ENCODE measurements around the gene GRK2. TPM values are rescaled to one million over a fixed set of nuclear protein-coding genes. Genes with fewer than 3 reads are reported as not detected.

Gene GRK2
- total RNA-seq, 1 experiment from 2014 or later = 56.3 TPM

DNA sequence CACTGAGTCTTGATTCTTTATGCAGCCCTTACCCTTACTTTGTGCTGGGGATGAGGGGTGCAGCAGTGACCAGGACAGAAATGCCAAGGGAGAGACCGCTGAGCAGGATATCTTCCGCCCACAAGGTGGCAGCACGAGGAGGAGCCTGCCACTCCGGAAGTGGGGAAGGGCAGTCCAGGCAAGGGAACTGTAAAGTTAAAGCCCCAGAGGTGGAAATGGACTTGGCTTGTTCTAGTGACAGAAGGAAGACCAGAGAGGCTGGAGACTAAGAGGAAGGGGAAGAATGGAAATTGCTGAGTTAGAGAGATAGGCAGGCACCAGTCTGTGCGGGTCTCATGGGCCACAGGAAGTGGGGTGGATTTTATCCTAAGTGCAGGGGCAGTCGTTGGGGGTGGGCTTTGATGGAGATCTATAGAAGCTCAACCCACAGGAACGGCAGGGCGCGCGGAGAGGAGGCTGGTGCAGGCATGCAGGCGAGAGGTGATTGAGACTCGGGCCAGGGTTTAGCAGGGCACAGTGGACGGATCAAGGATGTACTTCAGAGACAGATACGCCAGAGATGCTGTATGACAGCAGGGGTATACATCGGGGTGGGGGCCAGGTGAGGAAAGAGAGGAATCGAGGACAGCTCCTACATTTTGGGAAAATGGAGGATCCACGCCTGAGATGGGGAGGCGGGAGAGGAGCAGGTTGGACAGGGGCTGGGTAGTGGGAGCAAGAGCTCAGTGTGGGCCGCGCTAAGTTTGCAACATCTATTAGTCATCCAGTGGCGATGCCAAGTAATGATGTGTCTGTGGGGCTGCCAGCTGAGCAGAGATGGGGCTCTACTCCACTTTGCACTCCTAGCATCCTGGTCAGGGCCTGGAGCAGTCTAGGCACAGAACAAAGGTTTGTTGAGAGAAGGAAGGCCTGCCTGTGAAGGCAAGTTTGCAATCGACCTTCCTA lies 3.3 kb upstream of the GRK2 start:
- no peak overlapping the region for H2AK5ac ChIP-seq (ENCODE audit: insufficient read length, low read length)
- H4K8ac ChIP-seq (replicated peaks; ENCODE audit: insufficient read length, low read depth, low read length) = no peak overlapping the region
- WGBS (ENCODE audit: extremely low coverage, insufficient read length, low lambda C conversion rate) = no CpG with 5 or more reads among the region's 22 CpGs
- H3K9me3 Mint-ChIP-seq = no peaks in the 10 kb centered on the region
- no peak overlapping the region for H3K56ac ChIP-seq (ENCODE audit: insufficient read length, low read depth, low read length)
- H2BK20ac ChIP-seq (ENCODE audit: low read depth, low read length, poor library complexity, severe bottlenecking) = no peak overlapping the region
- no peak overlapping the region for H2BK120ac ChIP-seq (ENCODE audit: low read depth, low read length, poor library complexity, severe bottlenecking)
- no peak overlapping the region for H3K4me2 ChIP-seq (ENCODE audit: insufficient read depth, insufficient read length, low read length)
- H3K4ac ChIP-seq (ENCODE audit: low read depth, low read length) = no peak overlapping the region
- no peak overlapping the region for H2BK12ac ChIP-seq (ENCODE audit: insufficient read length, low read depth, low read length)
- peak; percentile 88 for TF ChIP-seq CTCF (conservative IDR thresholded peaks at IDR 0.05)
- H3K14ac ChIP-seq (ENCODE audit: insufficient read depth, low read length) = no peak overlapping the region
- H4K5ac ChIP-seq (ENCODE audit: insufficient read length, low read depth, low read length) = no peak overlapping the region
- peaks cover 11% of the 10 kb centered on the region for H3K23me2 ChIP-seq (ENCODE audit: insufficient read length, low read depth, low read length, poor library complexity, severe bottlenecking)
- H2BK5ac ChIP-seq (ENCODE audit: insufficient read length, low read length) = no peak overlapping the region
- no peak overlapping the region for H4K91ac ChIP-seq (ENCODE audit: insufficient read length, low read depth, low read length)
- DNase-seq = peak; percentile 87
- no peak overlapping the region for H3T11ph ChIP-seq (ENCODE audit: low read length)
- H3K79me1 ChIP-seq (ENCODE audit: insufficient read depth, low read depth, low read length, poor library complexity, severe bottlenecking) = no peaks in the 10 kb centered on the region
- H3K27ac Mint-ChIP-seq = peak overlapping the region in 1 of 3 experiments; percentile 46; a peak in 2 of 7 replicates
- no peaks in the 10 kb centered on the region; the same call in 1 of the 2 replicates for H3K4me1 ChIP-seq (ENCODE audit: insufficient read depth, low read length)
- no peak overlapping the region for H3K9ac ChIP-seq (ENCODE audit: extremely low read depth, insufficient read length, low read length)
- H3K4me1 Mint-ChIP-seq = peaks cover 23 to 29% of the 10 kb centered on the region in 2 experiments
- H3K36me3 Mint-ChIP-seq (ENCODE audit: insufficient read depth in 1 of 3, low read depth in 3 of 3) = peaks cover 0 to 6% (median 3%) of the 10 kb centered on the region in 3 experiments; a peak in 4 of 7 replicates
- H2BK15ac ChIP-seq (ENCODE audit: low read depth, low read length) = no peak overlapping the region
- peaks cover 3% of the 10 kb centered on the region for H4K20me1 ChIP-seq (ENCODE audit: control insufficient read depth, insufficient read depth, insufficient read length)
- no peak overlapping the region for H2AFZ ChIP-seq (ENCODE audit: low read length)
- H3K27me3 ChIP-seq (ENCODE audit: insufficient read depth, low read length) = no peaks in the 10 kb centered on the region; the same call in 1 of the 2 replicates
- peaks cover 2% of the 10 kb centered on the region; the same call in 1 of the 2 replicates for H3K79me2 ChIP-seq (ENCODE audit: insufficient read depth, low read length)
- H3K23ac ChIP-seq (ENCODE audit: insufficient read length, low read depth, low read length) = no peak overlapping the region
- H3K4me3 Mint-ChIP-seq = peak overlapping the region; percentile 38 to 65
- H3K18ac ChIP-seq (ENCODE audit: insufficient read length, low read depth, low read length) = no peak overlapping the region
- H3K27ac ChIP-seq (ENCODE audit: insufficient read length, low read depth, low read length) = no peak overlapping the region
- no peaks in the 10 kb centered on the region for H3K9me3 ChIP-seq (ENCODE audit: control insufficient read depth, low read depth, low read length)
- peaks cover 44% of the 10 kb centered on the region for H3K27me3 Mint-ChIP-seq (ENCODE audit: low read depth)

All from H9 (cell line).